GM12892 (cell line): ENCODE measurements around the gene PDE4C.

Source experiments
- POLR2A ChIP-seq: IDR thresholded peaks from 2 replicates; pipeline ENCODE4 v1.6.1; 2011; ENCODE audit warnings: low read depth, low read length, control low read depth
- POLR2AphosphoS5 ChIP-seq: IDR thresholded peaks from 2 replicates; pipeline ENCODE4 v1.6.1; 2011; ENCODE audit warnings: low read depth, low read length, control low read depth
- TAF1 ChIP-seq: IDR thresholded peaks from 2 replicates; pipeline ENCODE4 v1.6.1; 2011; ENCODE audit warnings: low read depth, mild to moderate bottlenecking, control low read depth, low read length, borderline replicate concordance

DNA sequence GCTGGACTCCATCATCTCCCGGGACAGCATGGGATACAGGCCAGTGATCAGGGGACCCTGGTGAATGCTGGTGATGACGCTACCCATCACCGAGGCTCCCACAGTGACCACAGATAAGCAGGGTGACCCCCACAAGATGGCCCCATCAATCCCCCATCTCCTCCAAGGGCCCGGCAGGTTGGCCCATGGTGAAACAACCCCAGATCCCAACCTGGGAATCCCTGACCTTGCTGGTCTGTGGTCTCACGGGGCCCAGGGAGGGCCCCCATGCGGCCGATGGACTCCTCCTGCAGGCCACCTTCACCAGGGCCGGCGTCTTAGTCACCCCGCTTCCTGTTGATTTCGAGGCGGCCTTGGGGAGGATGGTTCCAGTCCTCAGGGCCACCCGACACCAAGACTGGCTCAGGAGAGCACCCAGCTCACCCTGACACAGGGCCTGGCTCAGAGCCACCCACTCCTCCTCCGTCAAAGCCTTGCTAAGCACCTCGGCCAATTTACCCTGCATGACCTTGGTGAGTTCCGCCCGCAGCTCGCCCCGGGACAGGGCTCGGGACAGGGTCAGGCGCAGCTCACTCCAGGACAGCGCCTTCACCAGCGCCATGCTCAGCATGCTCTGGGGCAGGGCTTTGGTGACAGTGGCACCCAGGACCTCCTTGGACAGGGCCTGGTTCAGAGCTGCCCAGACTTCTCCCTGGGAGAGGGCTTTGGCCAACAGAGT is 38.1 kb upstream of the PDE4C start:
- no peak for TF ChIP-seq POLR2A
- no peak for TF ChIP-seq POLR2AphosphoS5
- no peak for TF ChIP-seq TAF1
